ENCODE data around the gene ADGRF5. TPM values are rescaled to one million over a fixed set of nuclear protein-coding genes. Genes with fewer than 3 reads are reported as not detected.

The ADGRF5 gene
- 0.23 and 5.1 TPM in 2 replicates for total RNA-seq (ENCODE audit: low replicate concordance)

GRCh38 chr6:46921731-46922130 is at the start of gene ADGRF5:
ADGRF5 (minus strand) TSS chr6:46921938; CDS start chr6:46906762, 15,176 bp downstream.

Other genes with a start within 250 kb of the ADGRF5 start
- 0.08 and 0.23 TPM in 2 replicates for gene TDRD6, start 234.1 kb downstream of the ADGRF5 start, total RNA-seq (ENCODE audit: low replicate concordance)
- not detected in 2 replicates for gene PLA2G7, start 186.6 kb downstream of the ADGRF5 start, total RNA-seq (ENCODE audit: low replicate concordance)
- gene ANKRD66, start 175.0 kb downstream of the ADGRF5 start, total RNA-seq (ENCODE audit: low replicate concordance), result not detected in 2 replicates
- gene MEP1A, start 128.5 kb downstream of the ADGRF5 start, total RNA-seq (ENCODE audit: low replicate concordance), result not detected in 2 replicates
- gene ADGRF1, start 120.4 kb upstream of the ADGRF5 start, total RNA-seq (ENCODE audit: low replicate concordance), result not detected in 2 replicates